Skeletal muscle tissue (tissue), 4 donors: Measurements from ENCODE around the gene FBXO48. TPM values are rescaled to one million over a fixed set of nuclear protein-coding genes. Genes with fewer than 3 reads are reported as not detected.
"Not testable (repeated sequence)": the region's sequence is repeated elsewhere in the genome, so short reads cannot be mapped to it uniquely, and the experiment has no call there.

Source experiments
- H3K27ac ChIP-seq: one replicate; pipeline ENCODE4 v1.7.0; 2013; ENCODE audit warnings: mild to moderate bottlenecking, low read depth, low read length, inconsistent platforms
- H3K27me3 ChIP-seq, 3 donors: one replicate each; pipeline ENCODE4 v1.7.0; 2013; ENCODE audit warnings: low read length in 3 of 3; ENCODE audit not compliant: control insufficient read depth in 3 of 3, insufficient read depth in 3 of 3
- H3K36me3 ChIP-seq, 3 donors: one replicate each; pipeline ENCODE4 v1.7.0; 2013; ENCODE audit warnings: low read length in 3 of 3; ENCODE audit not compliant: control insufficient read depth in 3 of 3, insufficient read depth in 3 of 3
- H3K4me1 ChIP-seq, 3 donors: one replicate each; pipeline ENCODE4 v1.7.0; 2013; ENCODE audit warnings: low read length in 3 of 3, mild to moderate bottlenecking in 3 of 3; ENCODE audit not compliant: control insufficient read depth in 3 of 3, insufficient read depth in 3 of 3
- H3K4me3 ChIP-seq, 3 donors: one replicate each; pipeline ENCODE4 v1.7.0; 2013; ENCODE audit warnings: low read length in 3 of 3
- H3K9ac ChIP-seq, 3 donors: one replicate each; pipeline ENCODE4 v1.7.0; 2013; ENCODE audit warnings: low read length in 3 of 3, mild to moderate bottlenecking in 3 of 3, moderate library complexity in 2 of 3, low read depth in 1 of 3
- H3K9me3 ChIP-seq, 3 donors: one replicate each; pipeline ENCODE4 v1.7.0; 2013; ENCODE audit warnings: low read length in 3 of 3; ENCODE audit not compliant: control insufficient read depth in 3 of 3
- total RNA-seq: library from RNA; depleted of rRNA; stranded (reverse); fragments of >200 nt; gene quantifications from one replicate; pipeline ENCODE4 v1.2.3, GENCODE V29; 2014
- donor health status: Osteomylitis.

The FBXO48 gene
- total RNA-seq, 1 donor from 2014 or later: under 0.01 TPM

- Histone ChIP-seq H3K27me3 (no peaks in the 10 kb centered on the region), H3K4me1 (no peaks in the 10 kb centered on the region), H3K36me3 (no peaks in the 10 kb centered on the region), H3K9me3 (no peaks in the 10 kb centered on the region), H3K27ac (no peak overlapping the region), H3K4me3 (no peak overlapping the region), H3K9ac (no peak overlapping the region)
These were observed 32.0 kb upstream of the FBXO48 start for GRCh38 chr2:68499133-68499532.

DNA sequence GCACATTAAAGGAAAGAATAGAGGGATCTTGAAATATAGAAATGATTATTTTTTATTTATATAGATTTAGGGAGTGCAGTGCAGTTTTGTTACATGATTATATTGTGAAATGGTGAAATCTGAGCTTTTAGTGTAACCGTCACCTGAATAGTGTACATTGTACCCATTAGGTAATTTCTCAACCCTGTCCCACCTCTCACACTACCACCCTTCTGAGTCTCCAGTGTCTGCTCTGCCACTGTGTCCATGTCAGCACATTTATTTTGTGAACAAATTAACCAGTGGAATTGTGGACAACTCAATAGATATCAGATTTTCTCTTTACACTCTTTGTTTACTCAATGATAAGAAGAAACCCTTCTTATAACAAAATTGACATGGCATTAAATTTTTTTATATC, 24.5 kb upstream of the FBXO48 start:
- Histone ChIP-seq H3K36me3 (no peaks in the 10 kb centered on the region), H3K9me3 (no peaks in the 10 kb centered on the region), H3K4me1 (no peaks in the 10 kb centered on the region), H3K9ac (no peak overlapping the region), H3K27me3 (no peaks in the 10 kb centered on the region), H3K4me3 (no peak overlapping the region), H3K27ac (no peak overlapping the region)

DNA sequence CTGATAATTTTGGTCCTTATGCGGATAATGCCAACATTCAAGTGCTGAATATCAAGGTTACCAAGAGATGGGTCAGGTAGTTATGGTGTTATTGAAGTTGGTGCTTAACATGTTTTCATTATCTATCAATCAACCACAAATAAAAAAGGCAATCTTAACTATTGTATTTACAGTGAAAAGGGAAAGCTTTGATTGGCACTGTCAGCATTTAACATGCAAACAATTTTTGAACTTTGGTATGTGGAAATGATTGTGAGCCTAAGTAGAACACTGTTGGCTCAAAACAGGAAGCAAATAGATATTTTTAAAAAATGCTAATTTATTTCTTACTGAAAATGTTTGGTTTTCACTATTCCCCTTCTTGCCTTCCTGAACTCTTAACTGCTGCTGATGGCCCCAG, 22.2 kb upstream of the FBXO48 start:
- Histone ChIP-seq H3K4me1 (no peaks in the 10 kb centered on the region), H3K4me3 (no peak overlapping the region), H3K9me3 (no peaks in the 10 kb centered on the region)

DNA sequence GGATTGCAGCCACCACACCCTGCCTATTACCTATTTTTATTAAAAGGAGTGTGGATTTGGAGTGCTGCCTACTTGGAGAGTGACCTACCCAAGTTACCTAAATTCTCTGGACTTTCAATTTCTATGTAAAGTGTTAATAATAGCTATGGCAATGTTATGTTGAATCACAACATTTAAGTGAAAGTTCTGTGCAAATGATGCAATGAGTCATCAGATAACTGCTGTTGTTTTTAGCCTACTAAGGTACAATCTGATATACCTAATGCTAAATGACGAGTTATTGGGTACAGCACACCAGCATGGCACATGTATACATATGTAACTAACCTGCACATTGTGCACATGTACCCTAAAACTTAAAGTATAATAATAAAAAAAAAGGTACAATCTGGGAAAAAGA, 21.5 kb upstream of the FBXO48 start:
- H3K27me3 ChIP-seq, H3K4me1 ChIP-seq, H3K4me3 ChIP-seq, H3K9me3 ChIP-seq, H3K36me3 ChIP-seq, H3K27ac ChIP-seq, H3K9ac ChIP-seq: not testable (repeated sequence)

More for the DNA sequence above, 22.2 kb upstream of the FBXO48 start:
- no peak overlapping the region for H3K27ac ChIP-seq
- no peak overlapping the region for H3K9ac ChIP-seq
- no peaks in the 10 kb centered on the region for H3K36me3 ChIP-seq
- no peaks in the 10 kb centered on the region for H3K27me3 ChIP-seq

DNA sequence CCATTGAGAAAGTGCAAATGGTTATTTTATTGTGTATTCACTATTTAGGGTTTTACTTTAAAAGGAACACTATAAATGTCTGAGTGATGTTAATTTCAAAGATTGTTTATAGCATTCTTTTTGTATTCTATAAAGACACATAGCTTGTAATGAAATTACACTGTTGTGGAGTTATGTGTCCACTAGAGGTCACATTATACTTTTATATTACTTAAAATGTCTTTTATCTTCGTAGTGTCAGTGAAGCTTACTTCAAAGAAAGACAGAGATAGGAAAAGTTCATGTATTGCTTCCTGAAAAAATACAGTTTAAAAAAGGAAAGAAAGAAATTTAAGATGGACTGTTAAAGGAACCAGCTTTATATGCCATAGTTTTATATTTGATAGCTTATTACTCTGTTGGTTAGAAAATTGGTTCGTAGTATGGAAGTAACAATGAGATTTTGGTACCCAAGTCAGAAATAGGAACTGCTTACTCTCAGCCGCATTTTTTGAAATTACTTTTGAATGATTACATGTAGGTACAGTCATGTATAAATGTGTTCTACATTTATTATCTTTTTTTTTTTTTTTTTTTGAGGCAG, 20.8 kb upstream of the FBXO48 start:
- no peaks in the 10 kb centered on the region for H3K4me1 ChIP-seq
- H3K27me3 ChIP-seq: no peaks in the 10 kb centered on the region
- no peak overlapping the region for H3K27ac ChIP-seq
- no peak overlapping the region for H3K4me3 ChIP-seq
- H3K9me3 ChIP-seq: no peaks in the 10 kb centered on the region
- no peaks in the 10 kb centered on the region for H3K36me3 ChIP-seq
- H3K9ac ChIP-seq: no peak overlapping the region

GRCh38 chr2:68483011-68483410, 15.9 kb upstream of the FBXO48 start:
- H3K4me3 ChIP-seq: no peak overlapping the region
- H3K27ac ChIP-seq: no peak overlapping the region
- H3K27me3 ChIP-seq: no peaks in the 10 kb centered on the region
- H3K4me1 ChIP-seq: peaks cover 0 to 6% (median 0%) of the 10 kb centered on the region in 3 donors
- H3K36me3 ChIP-seq: no peaks in the 10 kb centered on the region
- no peak overlapping the region for H3K9ac ChIP-seq
- H3K9me3 ChIP-seq: no peaks in the 10 kb centered on the region

- Histone ChIP-seq H3K9ac (no peak overlapping the region), H3K36me3 (no peaks in the 10 kb centered on the region), H3K27me3 (no peaks in the 10 kb centered on the region), H3K9me3 (no peaks in the 10 kb centered on the region), H3K4me1 (peaks cover 0 to 6% (median 0%) of the 10 kb centered on the region in 3 donors), H3K4me3 (no peak overlapping the region), H3K27ac (no peak overlapping the region)
These were observed 15.3 kb upstream of the FBXO48 start for GRCh38 chr2:68482296-68482820.

DNA sequence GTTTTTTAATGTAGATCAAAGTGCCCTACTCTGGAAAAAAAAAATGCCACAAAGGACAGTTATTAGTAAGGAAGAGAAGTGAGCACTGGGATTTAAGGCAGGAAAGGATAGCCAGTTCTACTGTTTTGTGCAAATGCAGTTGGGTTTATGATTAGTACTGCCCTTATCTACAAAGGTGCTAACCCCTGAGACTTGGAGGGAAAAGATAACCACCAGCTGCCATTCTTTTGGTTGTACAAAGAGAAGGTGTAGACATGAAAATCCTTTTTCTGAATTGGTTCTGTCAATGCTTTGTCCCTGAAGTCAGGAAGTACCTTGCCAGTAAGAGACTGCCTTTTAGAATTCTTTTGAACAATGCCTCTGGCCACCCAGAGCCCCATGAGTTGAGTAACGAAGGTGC, 11.6 kb upstream of the FBXO48 start:
- Histone ChIP-seq H3K27me3 (no peaks in the 10 kb centered on the region), H3K9me3 (no peaks in the 10 kb centered on the region), H3K4me1 (peaks cover 0 to 6% (median 0%) of the 10 kb centered on the region in 3 donors), H3K36me3 (no peaks in the 10 kb centered on the region), H3K4me3 (no peak overlapping the region), H3K9ac (no peak overlapping the region), H3K27ac (no peak overlapping the region)

DNA sequence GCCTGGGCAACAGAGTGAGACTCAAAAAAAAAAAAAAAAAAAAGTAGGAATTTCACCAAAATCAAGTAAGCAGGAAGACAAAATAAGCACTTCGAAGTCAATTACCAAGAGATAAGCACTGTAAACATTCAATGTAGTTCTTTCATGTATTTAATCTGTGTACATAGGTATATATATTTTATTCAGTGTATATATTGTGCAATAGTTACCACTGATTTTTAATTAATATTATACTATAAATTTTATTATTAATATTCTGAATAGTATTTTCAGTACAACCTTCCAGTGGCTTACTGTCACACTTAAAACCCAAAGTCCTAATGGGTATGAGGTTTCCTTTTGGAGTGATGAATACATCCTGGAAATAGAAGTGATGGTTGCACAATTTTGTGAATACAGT, 9.4 kb upstream of the FBXO48 start:
- H3K4me3 ChIP-seq: no peak overlapping the region
- no peaks in the 10 kb centered on the region for H3K9me3 ChIP-seq
- H3K27ac ChIP-seq: no peak overlapping the region
- H3K36me3 ChIP-seq: no peaks in the 10 kb centered on the region
- H3K4me1 ChIP-seq: no peaks in the 10 kb centered on the region
- no peaks in the 10 kb centered on the region for H3K27me3 ChIP-seq
- no peak overlapping the region for H3K9ac ChIP-seq

DNA sequence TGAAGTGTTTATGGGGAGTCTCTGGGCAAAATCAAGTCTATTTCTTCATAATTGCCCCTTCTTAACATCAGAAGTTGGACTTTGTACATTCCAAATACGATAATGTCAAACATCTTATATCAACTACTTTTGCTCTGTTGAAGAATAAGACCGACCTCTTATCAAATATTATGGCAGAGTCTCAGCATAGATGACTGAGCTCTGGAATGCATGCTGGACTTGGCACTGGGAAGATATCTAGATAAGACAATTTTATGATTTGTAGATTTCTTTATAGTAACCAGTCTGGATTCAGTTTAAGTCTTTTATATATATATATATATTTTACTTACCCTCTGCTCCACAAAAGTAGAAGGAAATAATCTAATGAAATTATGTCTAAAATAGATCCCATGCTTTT, 8.5 kb upstream of the FBXO48 start:
- H3K4me3 ChIP-seq: no peak overlapping the region

More for the DNA sequence above, 8.5 kb upstream of the FBXO48 start:
- Histone ChIP-seq H3K9me3 (no peaks in the 10 kb centered on the region), H3K4me1 (no peaks in the 10 kb centered on the region), H3K36me3 (no peaks in the 10 kb centered on the region), H3K9ac (no peak overlapping the region), H3K27me3 (no peaks in the 10 kb centered on the region), H3K27ac (no peak overlapping the region)
